Smooth muscle cell (in vitro differentiated cells): ENCODE data around the gene TMEM170B. TPM values are rescaled to one million over a fixed set of nuclear protein-coding genes. Genes with fewer than 3 reads are reported as not detected.

Source experiments
- DNase-seq: peaks from one replicate; lab custom pipeline; 2025; ENCODE audit not compliant: unreplicated experiment; lab: John Stamatoyannopoulos, UW
- H2AFZ ChIP-seq: fragments of 200-600 bp; sonication (generic); 2 replicates; pipeline ENCODE4 v1.6.0; 2016; ENCODE audit warnings: antibody characterized with exemption, low read depth, mild to moderate bottlenecking
- H3F3A ChIP-seq: fragments of 200-600 bp; sonication (generic); 2 replicates; pipeline ENCODE4 v1.6.0; 2017; ENCODE audit warnings: antibody characterized with exemption, low read depth
- H3K27ac ChIP-seq: fragments of 200-600 bp; sonication (generic); 2 replicates; pipeline ENCODE4 v1.5.1; 2016; ENCODE audit warnings: low read depth, mild to moderate bottlenecking
- H3K27me3 ChIP-seq: fragments of 200-600 bp; sonication (generic); 2 replicates; pipeline ENCODE4 v1.6.1; 2016; ENCODE audit warnings: low read depth, mild to moderate bottlenecking
- H3K36me3 ChIP-seq: fragments of 200-600 bp; sonication (generic); 2 replicates; pipeline ENCODE4 v1.5.1; 2016; ENCODE audit warnings: low read depth
- H3K4me1 ChIP-seq: fragments of 200-600 bp; sonication (generic); 2 replicates; pipeline ENCODE4 v1.5.1; 2016; ENCODE audit warnings: low read depth
- H3K4me2 ChIP-seq: fragments of 200-600 bp; sonication (generic); 2 replicates; pipeline ENCODE4 v1.6.0; 2016; ENCODE audit warnings: mild to moderate bottlenecking
- H3K4me3 ChIP-seq: fragments of 200-600 bp; sonication (generic); 2 replicates; pipeline ENCODE4 v1.5.1; 2016; ENCODE audit warnings: mild to moderate bottlenecking
- H3K79me2 ChIP-seq: fragments of 200-600 bp; sonication (generic); 2 replicates; pipeline ENCODE4 v1.6.0; 2016; ENCODE audit warnings: low read depth, mild to moderate bottlenecking
- H3K9ac ChIP-seq: fragments of 200-600 bp; sonication (generic); 2 replicates; pipeline ENCODE4 v1.6.0; 2016; ENCODE audit warnings: low read depth
- H3K9me3 ChIP-seq: fragments of 200-600 bp; sonication (generic); replicated peaks from 2 replicates; pipeline ENCODE4 v1.5.1; 2016; ENCODE audit warnings: low read depth
- H4K20me1 ChIP-seq: fragments of 200-600 bp; sonication (generic); 2 replicates; pipeline ENCODE4 v1.6.0; 2016; ENCODE audit warnings: low read depth
- WGBS: methylation state at CpG from one replicate; pipeline ENCODE4 v1.1.7; 2016; ENCODE audit warnings: low lambda C conversion rate; 5-methylcytosine and 5-hydroxymethylcytosine counted together
- polyA plus RNA-seq: library from polyadenylated mRNA; unstranded; fragments of >200 nt; fragmentation: Nextera tagmentation; extraction: Ambion mirVana; gene quantifications from 2 replicates; pipeline ENCODE4 v1.2.1, GENCODE V29; 2016
- total RNA-seq: library from RNA; depleted of rRNA; stranded (reverse); fragments of >200 nt; gene quantifications from 2 replicates; pipeline ENCODE4 v1.2.3, GENCODE V29; 2014
- TF ChIP-seq, protein P1 (sequence below): fragments of 200-600 bp; sonication (generic); IDR thresholded peaks from 2 replicates; pipeline ENCODE4 v1.5.1; 2017; ENCODE audit warnings: borderline replicate concordance, mild to moderate bottlenecking, antibody characterized with exemption; ENCODE audit not compliant: insufficient read depth, poor library complexity, severe bottlenecking

Gene TMEM170B
- total and polyA plus RNA-seq, 2 experiments from 2014 or later: 0.50 to 0.81 TPM

DNA sequence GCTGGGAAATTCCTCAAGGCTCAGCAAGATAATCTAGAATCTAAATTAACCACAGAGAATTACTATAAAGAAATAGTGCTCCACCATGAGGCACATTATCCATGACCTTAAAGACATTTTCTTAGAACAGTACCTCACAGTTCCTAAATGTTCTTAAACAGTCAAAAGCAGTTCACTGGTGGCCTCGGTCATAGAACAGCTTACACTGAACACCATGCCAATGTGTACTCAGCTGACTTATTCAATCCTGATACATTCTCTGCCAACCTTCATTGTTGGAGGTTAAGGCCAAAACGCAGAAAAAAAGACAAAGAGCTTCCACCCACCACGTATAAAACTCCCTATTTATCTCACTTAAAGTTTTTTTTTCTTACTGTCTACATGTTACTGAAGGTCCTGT is 21.8 kb upstream of the TMEM170B start:
- Histone ChIP-seq H3K4me2 (no peak overlapping the region), H3K9ac (no peak overlapping the region), H2AFZ (no peak overlapping the region), H3K27ac (no peak overlapping the region), H3K36me3 (no peaks in the 10 kb centered on the region), H3K27me3 (no peaks in the 10 kb centered on the region), H3K4me1 (no peaks in the 10 kb centered on the region), H3F3A (no peaks in the 10 kb centered on the region), H4K20me1 (no peaks in the 10 kb centered on the region), H3K9me3 (no peaks in the 10 kb centered on the region), H3K4me3 (no peak overlapping the region), H3K79me2 (no peaks in the 10 kb centered on the region)
- TF ChIP-seq, protein P1, sequence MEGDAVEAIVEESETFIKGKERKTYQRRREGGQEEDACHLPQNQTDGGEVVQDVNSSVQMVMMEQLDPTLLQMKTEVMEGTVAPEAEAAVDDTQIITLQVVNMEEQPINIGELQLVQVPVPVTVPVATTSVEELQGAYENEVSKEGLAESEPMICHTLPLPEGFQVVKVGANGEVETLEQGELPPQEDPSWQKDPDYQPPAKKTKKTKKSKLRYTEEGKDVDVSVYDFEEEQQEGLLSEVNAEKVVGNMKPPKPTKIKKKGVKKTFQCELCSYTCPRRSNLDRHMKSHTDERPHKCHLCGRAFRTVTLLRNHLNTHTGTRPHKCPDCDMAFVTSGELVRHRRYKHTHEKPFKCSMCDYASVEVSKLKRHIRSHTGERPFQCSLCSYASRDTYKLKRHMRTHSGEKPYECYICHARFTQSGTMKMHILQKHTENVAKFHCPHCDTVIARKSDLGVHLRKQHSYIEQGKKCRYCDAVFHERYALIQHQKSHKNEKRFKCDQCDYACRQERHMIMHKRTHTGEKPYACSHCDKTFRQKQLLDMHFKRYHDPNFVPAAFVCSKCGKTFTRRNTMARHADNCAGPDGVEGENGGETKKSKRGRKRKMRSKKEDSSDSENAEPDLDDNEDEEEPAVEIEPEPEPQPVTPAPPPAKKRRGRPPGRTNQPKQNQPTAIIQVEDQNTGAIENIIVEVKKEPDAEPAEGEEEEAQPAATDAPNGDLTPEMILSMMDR: no peak
- DNase-seq: no peak
- WGBS: 86% methylated on average over 3 of the region's 3 CpGs

DNA sequence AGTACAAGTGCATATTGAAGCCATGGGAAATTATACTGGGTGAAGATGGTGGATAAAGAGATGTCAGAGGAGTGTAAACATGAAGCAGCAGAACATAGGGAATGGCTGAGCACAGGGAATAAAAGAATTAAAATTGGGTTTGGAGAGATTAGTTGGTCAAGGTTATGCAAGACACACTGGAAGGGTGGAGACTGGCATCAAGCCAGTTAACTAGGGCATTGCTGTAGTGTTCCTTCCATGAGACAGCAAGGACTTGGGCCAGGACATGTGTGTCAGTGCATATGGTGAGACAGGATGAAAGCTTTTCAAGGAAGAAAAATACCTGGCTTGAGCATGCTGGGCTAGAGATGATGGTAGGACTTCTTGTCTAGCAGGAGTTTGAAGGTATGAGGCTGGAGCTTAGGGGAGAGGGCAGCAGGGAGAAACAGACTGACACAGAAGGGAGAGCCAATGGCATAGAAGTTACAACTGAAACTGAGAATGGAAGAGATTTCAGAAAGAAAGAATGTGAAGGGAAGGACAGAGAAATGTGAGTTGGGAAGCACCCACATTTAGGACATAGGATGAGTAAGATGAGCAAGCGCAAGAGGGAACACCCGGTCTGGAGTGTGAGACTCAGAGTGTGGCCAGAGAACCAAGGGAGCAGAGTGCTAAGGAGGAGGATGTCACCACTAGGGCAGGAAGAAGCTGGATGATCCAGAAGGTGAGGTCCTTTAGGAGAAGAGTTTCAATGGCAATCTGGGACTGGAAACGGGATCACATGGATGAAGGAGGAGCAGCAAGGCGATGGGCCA is 14.5 kb upstream of the TMEM170B start:
- TF ChIP-seq, protein P1: no peak
- Histone ChIP-seq H3K27me3 (no peaks in the 10 kb centered on the region), H2AFZ (no peak overlapping the region), H4K20me1 (no peaks in the 10 kb centered on the region), H3K4me2 (no peak overlapping the region), H3F3A (no peaks in the 10 kb centered on the region), H3K4me1 (no peaks in the 10 kb centered on the region), H3K4me3 (no peak overlapping the region), H3K9me3 (no peaks in the 10 kb centered on the region), H3K36me3 (no peaks in the 10 kb centered on the region), H3K79me2 (no peaks in the 10 kb centered on the region), H3K9ac (no peak overlapping the region), H3K27ac (no peak overlapping the region)
- WGBS: 94% methylated on average over 4 of the region's 4 CpGs
- DNase-seq: no peak

DNA sequence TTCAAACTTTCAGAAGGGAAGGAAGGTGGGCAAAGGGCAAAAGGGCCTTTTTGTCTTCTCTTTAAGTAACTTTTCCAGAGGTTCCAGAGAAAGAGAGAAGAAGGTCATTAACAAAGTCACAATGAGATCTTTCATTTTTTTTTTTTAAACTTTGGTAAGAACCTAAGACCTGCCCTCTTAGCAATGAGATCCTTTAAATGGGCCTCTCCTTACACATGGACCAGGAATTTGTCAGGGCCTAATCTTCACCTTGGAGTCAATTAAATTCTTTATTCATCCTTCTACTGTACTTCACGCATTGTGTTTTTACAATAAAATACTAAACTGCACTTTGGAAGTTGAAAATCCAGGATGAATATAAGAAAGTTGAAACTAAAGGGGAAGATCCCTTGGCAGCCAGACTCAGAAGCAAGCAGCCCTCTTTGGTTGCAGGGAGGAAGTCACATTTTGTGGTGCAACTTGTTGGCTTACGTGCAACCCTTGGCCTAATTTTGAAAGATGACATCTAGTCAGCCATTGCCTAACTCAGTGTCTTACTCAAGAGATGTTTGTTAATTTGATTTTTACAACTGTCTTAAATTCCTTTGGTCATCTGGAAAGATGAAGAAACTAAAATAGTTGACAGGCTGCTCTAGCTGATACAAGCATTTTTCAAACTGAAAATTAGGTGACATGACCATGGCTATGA is 11.9 kb upstream of the TMEM170B start:
- peak overlapping the region; percentile 17 for H2AFZ ChIP-seq

More for the DNA sequence above, 11.9 kb upstream of the TMEM170B start:
- no peaks in the 10 kb centered on the region for H3K4me1 ChIP-seq
- H3K27ac ChIP-seq: peak overlapping the region; percentile 50
- H3K4me2 ChIP-seq: no peak overlapping the region
- no peaks in the 10 kb centered on the region for H3K27me3 ChIP-seq
- no peaks in the 10 kb centered on the region for H3K79me2 ChIP-seq
- no peaks in the 10 kb centered on the region for H4K20me1 ChIP-seq
- H3K9ac ChIP-seq: no peak overlapping the region
- no peak overlapping the region for H3K4me3 ChIP-seq
- 48% methylated on average over 2 of the region's 2 CpGs for WGBS
- H3K9me3 ChIP-seq: no peaks in the 10 kb centered on the region
- H3F3A ChIP-seq: no peaks in the 10 kb centered on the region
- TF ChIP-seq, protein P1: no peak
- H3K36me3 ChIP-seq: no peaks in the 10 kb centered on the region
- no peak for DNase-seq
